Bronchial smooth muscle cell (primary cell): ENCODE measurements around the gene PJA2. TPM values are rescaled to one million over a fixed set of nuclear protein-coding genes. Genes with fewer than 3 reads are reported as not detected.

Experiments used
- total RNA-seq: library from RNA; depleted of rRNA; stranded (reverse); fragments of >200 nt; gene quantifications from 2 replicates; pipeline ENCODE4 v1.2.1, GENCODE V29; 2014

Gene PJA2, protein sequence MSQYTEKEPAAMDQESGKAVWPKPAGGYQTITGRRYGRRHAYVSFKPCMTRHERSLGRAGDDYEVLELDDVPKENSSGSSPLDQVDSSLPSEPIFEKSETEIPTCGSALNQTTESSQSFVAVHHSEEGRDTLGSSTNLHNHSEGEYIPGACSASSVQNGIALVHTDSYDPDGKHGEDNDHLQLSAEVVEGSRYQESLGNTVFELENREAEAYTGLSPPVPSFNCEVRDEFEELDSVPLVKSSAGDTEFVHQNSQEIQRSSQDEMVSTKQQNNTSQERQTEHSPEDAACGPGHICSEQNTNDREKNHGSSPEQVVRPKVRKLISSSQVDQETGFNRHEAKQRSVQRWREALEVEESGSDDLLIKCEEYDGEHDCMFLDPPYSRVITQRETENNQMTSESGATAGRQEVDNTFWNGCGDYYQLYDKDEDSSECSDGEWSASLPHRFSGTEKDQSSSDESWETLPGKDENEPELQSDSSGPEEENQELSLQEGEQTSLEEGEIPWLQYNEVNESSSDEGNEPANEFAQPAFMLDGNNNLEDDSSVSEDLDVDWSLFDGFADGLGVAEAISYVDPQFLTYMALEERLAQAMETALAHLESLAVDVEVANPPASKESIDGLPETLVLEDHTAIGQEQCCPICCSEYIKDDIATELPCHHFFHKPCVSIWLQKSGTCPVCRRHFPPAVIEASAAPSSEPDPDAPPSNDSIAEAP
- total RNA-seq: 70.5 and 92.2 TPM in 2 replicates

DNA sequence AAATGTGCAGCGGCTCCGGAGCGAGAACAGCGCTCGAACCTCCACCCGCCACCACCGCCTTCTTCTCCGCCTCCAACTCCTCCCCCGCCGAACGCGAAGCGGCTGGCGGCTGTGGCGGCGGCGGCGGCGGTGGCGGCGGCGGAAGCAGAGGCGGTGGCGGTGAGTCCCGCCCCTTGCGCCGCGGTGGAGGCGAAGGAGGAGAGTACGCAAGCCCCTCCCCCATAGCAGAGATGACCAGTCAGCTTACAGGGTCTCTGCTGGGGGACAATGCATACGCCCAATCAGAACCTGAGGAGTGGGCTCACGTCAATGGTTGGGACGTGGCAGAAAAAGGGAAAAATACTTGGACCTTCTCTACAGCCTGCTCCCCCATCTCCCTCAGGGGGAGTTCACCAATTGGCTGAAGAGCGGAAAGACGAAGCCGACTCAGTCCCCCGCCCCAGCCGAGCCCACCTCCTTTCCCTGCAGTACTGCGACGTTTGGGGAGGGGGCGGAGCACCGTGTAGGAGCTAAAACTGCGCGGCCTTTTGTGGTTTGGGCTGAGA lies at the start of gene PJA2:
TSS of gene PJA2 (minus strand) at position 131 of the 545 bp plus-strand sequence. CDS start 26,541 bp downstream, outside the sequence.

